ENCODE measurements around the gene ZNF264.
"Not testable (repeated sequence)": the region's sequence is repeated elsewhere in the genome, so short reads cannot be mapped to it uniquely, and the experiment has no call there.

The ZNF264 gene

GRCh38 chr19:57245959-57246358, 54.7 kb downstream of the ZNF264 start:
- no peak for DNase-seq

DNA sequence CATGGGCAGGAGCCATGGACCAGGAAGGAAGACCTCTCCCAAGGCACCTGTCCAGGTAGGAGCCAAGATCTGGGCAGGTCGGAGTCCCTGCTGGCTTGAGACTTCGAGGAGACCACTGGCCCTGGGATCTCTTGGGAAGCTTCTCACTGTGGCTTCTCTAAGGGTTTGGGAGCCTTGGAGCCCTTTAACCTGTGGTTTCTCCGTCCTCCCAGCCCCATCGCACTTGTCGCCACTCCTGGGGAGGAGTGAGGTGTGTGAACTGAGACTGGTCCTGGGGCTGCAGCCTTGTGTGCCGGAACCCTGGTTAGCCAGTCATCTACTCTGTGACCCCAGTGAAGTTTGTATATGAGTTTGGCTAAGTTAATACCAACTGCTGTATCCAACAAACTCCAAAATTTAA, 57.3 kb downstream of the ZNF264 start:
- no peak for DNase-seq

DNA sequence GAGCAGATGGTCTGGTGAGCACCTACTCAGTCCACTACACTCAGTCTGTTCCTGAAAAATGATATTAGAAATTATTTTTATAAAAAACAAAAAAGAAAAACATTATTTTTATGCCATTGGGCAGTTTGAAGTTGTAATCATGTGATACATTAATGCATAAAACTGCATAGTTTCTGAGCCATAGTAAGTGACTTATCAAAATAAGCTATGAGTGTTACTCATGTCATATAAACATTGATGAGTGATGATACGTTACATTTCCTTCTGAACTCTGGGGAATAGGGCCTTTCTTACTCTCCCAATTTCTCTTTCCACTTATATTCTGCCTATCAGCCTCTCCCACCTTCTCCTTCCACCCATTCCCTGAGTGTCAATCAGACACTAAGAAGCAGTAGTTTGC, 58.0 kb downstream of the ZNF264 start:
- DNase-seq, result no peak

DNA sequence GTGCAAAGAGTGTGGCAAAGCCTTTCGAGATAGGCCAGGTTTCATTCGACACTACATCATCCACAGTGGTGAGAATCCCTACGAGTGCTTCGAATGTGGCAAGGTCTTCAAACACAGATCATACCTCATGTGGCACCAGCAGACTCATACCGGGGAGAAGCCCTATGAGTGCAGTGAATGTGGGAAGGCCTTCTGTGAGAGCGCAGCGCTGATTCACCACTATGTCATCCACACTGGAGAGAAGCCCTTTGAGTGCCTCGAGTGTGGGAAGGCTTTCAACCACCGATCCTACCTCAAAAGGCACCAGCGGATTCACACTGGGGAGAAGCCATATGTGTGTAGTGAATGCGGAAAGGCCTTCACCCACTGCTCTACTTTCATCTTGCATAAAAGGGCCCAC, 62.5 kb downstream of the ZNF264 start:
- DNase-seq, result not testable (repeated sequence)

- no peak for DNase-seq
These were observed 70.7 kb downstream of the ZNF264 start for GRCh38 chr19:57262044-57262443.

- no peak for DNase-seq
These were observed 72.0 kb downstream of the ZNF264 start for GRCh38 chr19:57263244-57263741.

DNA sequence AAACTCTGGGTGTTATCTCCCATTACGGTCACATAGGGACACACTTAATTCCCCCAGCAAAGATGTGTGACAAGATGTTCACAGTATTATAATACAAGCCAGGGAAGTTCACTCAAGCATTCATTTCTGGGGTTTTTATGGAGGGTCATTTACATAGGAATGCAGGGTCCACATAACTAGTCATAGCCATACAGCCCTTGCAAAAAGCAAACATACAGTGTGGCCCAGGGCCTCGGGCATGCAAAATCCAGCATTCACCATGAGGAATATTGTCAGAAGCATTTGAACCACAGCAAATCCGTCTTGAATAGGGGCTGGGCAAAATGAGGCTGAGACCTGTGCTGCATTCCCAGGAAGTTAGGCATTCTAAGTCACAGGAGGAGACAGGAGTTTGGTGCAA, 76.0 kb downstream of the ZNF264 start:
- no peak for DNase-seq

- DNase-seq, result no peak
These were observed 78.4 kb downstream of the ZNF264 start for GRCh38 chr19:57269515-57270250.

DNA sequence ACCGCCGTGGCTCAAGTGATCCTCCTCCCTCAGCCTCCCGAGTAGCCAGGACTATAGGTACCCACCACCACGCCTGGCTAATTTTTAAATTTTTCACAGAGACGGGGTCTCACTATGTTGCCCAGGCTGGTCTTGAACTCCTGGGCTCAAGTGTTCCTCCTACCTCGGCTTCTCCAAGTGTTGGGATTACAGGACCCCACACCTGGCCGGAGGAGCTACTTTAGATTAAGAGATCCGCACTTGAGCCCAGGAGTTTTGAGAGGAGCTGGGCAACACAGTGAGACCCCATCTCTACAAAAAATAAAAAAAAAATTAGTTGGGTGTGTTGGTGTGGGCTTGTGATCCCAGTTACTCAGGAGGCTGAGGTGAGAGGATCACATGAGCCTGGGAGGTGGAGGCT, 80.0 kb downstream of the ZNF264 start:
- no peak for DNase-seq
